H1 (cell line): ENCODE measurements around the gene TSKS. TPM values are rescaled to one million over a fixed set of nuclear protein-coding genes. Genes with fewer than 3 reads are reported as not detected.

ENCODE experiments used
- microRNA-seq, 2 experiments: library from miRNA; unstranded; fragments of <30 nt; microRNA quantifications; one replicate each; pipeline versions ENCODE4 to v1.2.0, GENCODE V29; 2016 to 2020; ENCODE audit warnings: borderline microRNAs expressed in 2 of 2, borderline number of aligned reads in 2 of 2, borderline replicate concordance in 1 of 2
- polyA plus RNA-seq, 7 experiments: library from polyadenylated mRNA; depleted of rRNA in 3 of 7; stranded (reverse) in 5 of 7; unstranded in 2 of 7; fragments of >200 nt in 5 of 7; fragments of 200-250 nt in 2 of 7; gene quantifications; 1 replicate in 5 of 7; 2 replicates in 1 of 7; 4 replicates in 1 of 7; pipeline versions ENCODE4 v1.2.1 to v1.2.3, GENCODE V29; 2011 to 2013; ENCODE audit warnings: missing spikeins in 2 of 7, mixed read lengths in 2 of 7
- small RNA-seq: library from polyadenylated mRNA; stranded (forward); fragments of <200 nt; extraction: miRNeasy Mini kit (QIAGEN cat#:217004); gene quantifications from one replicate; pipeline ENCODE3, GENCODE V24; 2013; ENCODE audit not compliant: insufficient read depth
- total RNA-seq: library from RNA; stranded (reverse); fragmentation: NEBNext Ultra II Directional; extraction: Animal tissue kit (Norgen Biotek cat#: 25700); gene quantifications from 2 replicates; pipeline ENCODE4 v1.2.1, GENCODE V29; 2021

The TSKS gene
- total and polyA plus RNA-seq, 2 of the 8 experiments (the other 6 are each of a cell fraction or from before 2014, with no cell fraction given) = 0.21 TPM; not detected in 1

Small RNAs within 50 kb of the gene (microRNA-seq; reads per million reads assigned to microRNA genes)
- gene MIR6799 = 0.41 to 0.46 reads per million in 2 experiments

Small RNAs within 50 kb of the gene (small RNA-seq; reads per million reads assigned to genes)
- gene MIR6799 (0.86 reads per million), gene RNU6-841P (not detected)

Other genes starting within 250 kb of the TSKS start
- gene RCN3, start 235.3 kb downstream of the TSKS start, total RNA-seq = 18.9 and 19.5 TPM in 2 replicates
- 5.8 and 9.4 TPM in 2 replicates for gene RCN3, start 235.3 kb downstream of the TSKS start, polyA plus RNA-seq (2011; rRNA removed)
- gene NOSIP, start 182.8 kb downstream of the TSKS start, total RNA-seq = 85.1 and 93.8 TPM in 2 replicates
- 192 and 254 TPM in 2 replicates for gene NOSIP, start 182.8 kb downstream of the TSKS start, polyA plus RNA-seq (2011; rRNA removed)
- gene PRRG2, start 182.0 kb downstream of the TSKS start, total RNA-seq = 4.1 and 5.7 TPM in 2 replicates
- 5.6 and 6.3 TPM in 2 replicates for gene PRRG2, start 182.0 kb downstream of the TSKS start, polyA plus RNA-seq (2011; rRNA removed)
- gene PRR12, start 172.1 kb downstream of the TSKS start, total RNA-seq = 59.4 and 63.8 TPM in 2 replicates
- 2.5 and 4.6 TPM in 2 replicates for gene PRR12, start 172.1 kb downstream of the TSKS start, polyA plus RNA-seq (2011; rRNA removed)
- gene RRAS, start 123.2 kb downstream of the TSKS start, total RNA-seq = 16.9 and 17.7 TPM in 2 replicates
- 49.1 and 62.9 TPM in 2 replicates for gene RRAS, start 123.2 kb downstream of the TSKS start, polyA plus RNA-seq (2011; rRNA removed)
- 81.7 and 93.3 TPM in 2 replicates for gene SCAF1, start 121.1 kb downstream of the TSKS start, total RNA-seq
- gene SCAF1, start 121.1 kb downstream of the TSKS start, polyA plus RNA-seq (2011; rRNA removed) = 9.7 and 21.4 TPM in 2 replicates
- gene IRF3, start 97.4 kb downstream of the TSKS start, total RNA-seq = 114 and 115 TPM in 2 replicates
- gene IRF3, start 97.4 kb downstream of the TSKS start, polyA plus RNA-seq (2011; rRNA removed) = 103 and 185 TPM in 2 replicates
- gene BCL2L12, start 97.4 kb downstream of the TSKS start, total RNA-seq = 126 and 133 TPM in 2 replicates
- 209 and 280 TPM in 2 replicates for gene BCL2L12, start 97.4 kb downstream of the TSKS start, polyA plus RNA-seq (2011; rRNA removed)
- gene PRMT1, start 86.0 kb downstream of the TSKS start, total RNA-seq = 561 and 579 TPM in 2 replicates
- gene PRMT1, start 86.0 kb downstream of the TSKS start, polyA plus RNA-seq (2011; rRNA removed) = 1,215 and 1,548 TPM in 2 replicates
- 2.6 and 4.3 TPM in 2 replicates for gene ADM5, start 73.7 kb downstream of the TSKS start, total RNA-seq
- 2.5 and 5.4 TPM in 2 replicates for gene ADM5, start 73.7 kb downstream of the TSKS start, polyA plus RNA-seq (2011; rRNA removed)
- 91.8 and 98.3 TPM in 2 replicates for gene CPT1C, start 72.2 kb downstream of the TSKS start, total RNA-seq
- 79.6 and 122 TPM in 2 replicates for gene CPT1C, start 72.2 kb downstream of the TSKS start, polyA plus RNA-seq (2011; rRNA removed)
- 105 and 109 TPM in 2 replicates for gene AP2A1, start 3.7 kb upstream of the TSKS start, total RNA-seq
- 106 and 157 TPM in 2 replicates for gene AP2A1, start 3.7 kb upstream of the TSKS start, polyA plus RNA-seq (2011; rRNA removed)
- gene FUZ, start 50.0 kb upstream of the TSKS start, total RNA-seq = 33.9 and 34.1 TPM in 2 replicates
- 28.4 and 43.8 TPM in 2 replicates for gene FUZ, start 50.0 kb upstream of the TSKS start, polyA plus RNA-seq (2011; rRNA removed)
- gene MED25, start 55.0 kb upstream of the TSKS start, total RNA-seq = 71.4 and 73.9 TPM in 2 replicates
- 21.6 and 40.4 TPM in 2 replicates for gene MED25, start 55.0 kb upstream of the TSKS start, polyA plus RNA-seq (2011; rRNA removed)
- 251 and 261 TPM in 2 replicates for gene PTOV1, start 87.9 kb upstream of the TSKS start, total RNA-seq
- gene PTOV1, start 87.9 kb upstream of the TSKS start, polyA plus RNA-seq (2011; rRNA removed) = 147 and 213 TPM in 2 replicates
- gene PNKP, start 104.3 kb upstream of the TSKS start, total RNA-seq = 105 TPM in 2 replicates
- 45.8 and 66.5 TPM in 2 replicates for gene PNKP, start 104.3 kb upstream of the TSKS start, polyA plus RNA-seq (2011; rRNA removed)
- gene AKT1S1, start 114.0 kb upstream of the TSKS start, total RNA-seq = 45.9 and 46.7 TPM in 2 replicates
- gene AKT1S1, start 114.0 kb upstream of the TSKS start, polyA plus RNA-seq (2011; rRNA removed) = 40.7 and 73.3 TPM in 2 replicates
- 44.9 and 47.6 TPM in 2 replicates for gene TBC1D17, start 114.4 kb upstream of the TSKS start, total RNA-seq
- 30.3 and 53.7 TPM in 2 replicates for gene TBC1D17, start 114.4 kb upstream of the TSKS start, polyA plus RNA-seq (2011; rRNA removed)
- 0.67 and 0.76 TPM in 2 replicates for gene IL4I1, start 133.6 kb upstream of the TSKS start, total RNA-seq
- 0.30 and 0.41 TPM in 2 replicates for gene IL4I1, start 133.6 kb upstream of the TSKS start, polyA plus RNA-seq (2011; rRNA removed)
- gene ATF5, start 165.9 kb upstream of the TSKS start, total RNA-seq = 13.1 TPM in 2 replicates
- gene ATF5, start 165.9 kb upstream of the TSKS start, polyA plus RNA-seq (2011; rRNA removed) = 6.2 and 25.0 TPM in 2 replicates
- 106 and 107 TPM in 2 replicates for gene NUP62, start 166.2 kb upstream of the TSKS start, total RNA-seq
- gene NUP62, start 166.2 kb upstream of the TSKS start, polyA plus RNA-seq (2011; rRNA removed) = 50.0 and 60.0 TPM in 2 replicates
- not detected in 2 replicates for gene SIGLEC11, start 197.9 kb upstream of the TSKS start, total RNA-seq
- 0.14 and 0.18 TPM in 2 replicates for gene SIGLEC11, start 197.9 kb upstream of the TSKS start, polyA plus RNA-seq (2011; rRNA removed)